ENCODE results near the gene PREX1. TPM values are rescaled to one million over a fixed set of nuclear protein-coding genes. Genes with fewer than 3 reads are reported as not detected.

Gene PREX1
- total and polyA plus RNA-seq, 9 donors, result 3.8 to 13.6 (median 6.7) TPM

DNA sequence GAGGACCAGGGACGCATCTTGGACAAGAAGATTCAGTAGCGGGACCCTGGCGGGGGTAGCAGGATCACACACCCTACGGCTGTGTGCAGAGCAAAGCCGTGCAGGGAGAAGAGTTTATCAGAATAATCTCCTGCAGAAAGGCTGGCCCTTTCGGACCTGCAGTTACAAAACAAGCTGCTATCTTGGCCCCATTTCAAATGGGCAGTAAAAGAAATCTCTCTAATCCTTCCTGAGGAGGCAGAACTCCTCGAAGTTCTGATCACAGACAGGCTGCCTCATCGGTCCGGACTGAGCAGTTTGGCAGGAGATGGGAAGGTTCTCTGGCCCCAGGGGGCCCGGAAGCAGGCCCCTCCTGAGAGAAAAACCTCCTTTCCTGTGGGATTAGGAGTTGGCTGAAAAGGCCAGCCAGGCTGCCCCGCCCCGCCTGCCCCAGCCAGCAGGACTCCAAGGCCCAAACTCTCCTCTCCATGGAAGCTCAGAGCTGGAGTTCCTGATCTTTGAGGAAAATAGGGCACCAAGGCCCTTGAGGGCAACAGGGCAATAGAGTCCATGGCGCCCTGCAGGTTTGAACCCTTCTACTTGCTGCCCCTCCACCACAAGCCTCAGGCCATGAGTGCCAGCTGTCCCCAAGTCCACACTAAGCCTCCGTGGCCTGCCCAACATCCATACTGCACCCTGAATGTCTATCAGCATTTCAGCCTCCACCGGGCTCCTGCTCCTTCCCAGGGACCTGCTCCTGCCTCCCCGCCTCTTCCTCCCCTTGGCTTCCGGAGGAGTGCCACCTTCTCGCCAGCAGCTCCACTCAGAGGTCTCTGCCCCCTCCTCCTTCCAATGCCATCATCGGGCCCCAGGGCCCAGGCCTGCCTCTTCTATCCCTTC lies 141.3 kb downstream of the PREX1 start:
- peaks cover 11% of the 10 kb centered on the region for H3K4me1 ChIP-seq (ENCODE audit: insufficient read depth)
- H3K27ac ChIP-seq, result no peak overlapping the region
- H3K27me3 ChIP-seq, result no peaks in the 10 kb centered on the region
- WGBS, 3 donors, result 61 to 65% (median 62%) methylated on average over 19 of the region's 19 CpGs
- H3K36me3 ChIP-seq, result no peaks in the 10 kb centered on the region
- intact Hi-C loops (cut with DNase I), result no loop called here
- no peak for TF ChIP-seq EP300 (IDR thresholded peaks at IDR 0.05)
- TF ChIP-seq, protein P1, sequence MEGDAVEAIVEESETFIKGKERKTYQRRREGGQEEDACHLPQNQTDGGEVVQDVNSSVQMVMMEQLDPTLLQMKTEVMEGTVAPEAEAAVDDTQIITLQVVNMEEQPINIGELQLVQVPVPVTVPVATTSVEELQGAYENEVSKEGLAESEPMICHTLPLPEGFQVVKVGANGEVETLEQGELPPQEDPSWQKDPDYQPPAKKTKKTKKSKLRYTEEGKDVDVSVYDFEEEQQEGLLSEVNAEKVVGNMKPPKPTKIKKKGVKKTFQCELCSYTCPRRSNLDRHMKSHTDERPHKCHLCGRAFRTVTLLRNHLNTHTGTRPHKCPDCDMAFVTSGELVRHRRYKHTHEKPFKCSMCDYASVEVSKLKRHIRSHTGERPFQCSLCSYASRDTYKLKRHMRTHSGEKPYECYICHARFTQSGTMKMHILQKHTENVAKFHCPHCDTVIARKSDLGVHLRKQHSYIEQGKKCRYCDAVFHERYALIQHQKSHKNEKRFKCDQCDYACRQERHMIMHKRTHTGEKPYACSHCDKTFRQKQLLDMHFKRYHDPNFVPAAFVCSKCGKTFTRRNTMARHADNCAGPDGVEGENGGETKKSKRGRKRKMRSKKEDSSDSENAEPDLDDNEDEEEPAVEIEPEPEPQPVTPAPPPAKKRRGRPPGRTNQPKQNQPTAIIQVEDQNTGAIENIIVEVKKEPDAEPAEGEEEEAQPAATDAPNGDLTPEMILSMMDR (IDR thresholded peaks at IDR 0.05), result no peak
- no peak for TF ChIP-seq POLR2A (IDR thresholded peaks at IDR 0.05)
- H3K9me3 ChIP-seq, result no peaks in the 10 kb centered on the region
- DNase-seq, result no peak
- no peak overlapping the region for H3K4me3 ChIP-seq

GRCh38 chr20:48685300-48685699 lies 142.5 kb downstream of the PREX1 start:
- no peak overlapping the region for H3K27ac ChIP-seq
- H3K36me3 ChIP-seq, result no peaks in the 10 kb centered on the region
- TF ChIP-seq POLR2A (IDR thresholded peaks at IDR 0.05), result no peak
- TF ChIP-seq, protein P1 (IDR thresholded peaks at IDR 0.05), result no peak
- TF ChIP-seq EP300 (IDR thresholded peaks at IDR 0.05), result no peak
- intact Hi-C loops (cut with DNase I), result no loop called here
- no peaks in the 10 kb centered on the region for H3K9me3 ChIP-seq
- H3K27me3 ChIP-seq, result no peaks in the 10 kb centered on the region
- WGBS, 3 donors, result 87 to 91% (median 88%) methylated on average over 8 of the region's 8 CpGs
- peaks cover 11% of the 10 kb centered on the region for H3K4me1 ChIP-seq (ENCODE audit: insufficient read depth)
- no peak overlapping the region for H3K4me3 ChIP-seq
- DNase-seq, result no peak

DNA sequence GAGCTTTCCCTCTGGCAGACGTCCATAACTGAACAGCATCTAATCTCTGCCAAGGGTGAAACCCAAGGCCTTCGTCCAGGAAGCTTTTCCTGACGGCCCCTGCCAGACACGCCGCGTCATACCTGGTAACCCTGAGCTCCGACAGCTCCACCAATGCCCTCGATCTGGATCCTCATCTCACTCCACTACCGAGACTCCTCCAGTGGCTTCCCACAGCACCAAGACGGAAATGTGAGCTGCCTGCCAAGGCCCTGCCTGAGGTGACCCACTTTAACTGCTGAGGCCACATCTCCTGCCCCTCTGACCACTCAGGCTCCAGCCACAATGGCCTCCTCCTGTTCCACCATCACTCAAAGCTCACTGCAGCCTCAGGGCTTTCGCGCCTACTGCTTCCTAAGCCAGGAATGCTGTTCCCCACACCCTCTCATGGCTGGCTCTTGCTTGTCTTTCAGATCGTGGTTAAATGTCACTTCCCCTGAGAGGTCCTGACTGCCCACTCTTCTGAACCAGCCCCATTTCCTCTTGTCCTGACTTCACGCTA lies 143.2 kb downstream of the PREX1 start:
- no peak overlapping the region for H3K27ac ChIP-seq
- TF ChIP-seq, protein P1 (IDR thresholded peaks at IDR 0.05), result no peak
- no peak for TF ChIP-seq POLR2A (IDR thresholded peaks at IDR 0.05)
- no peak for TF ChIP-seq EP300 (IDR thresholded peaks at IDR 0.05)
- no peak for DNase-seq
- peaks cover 11% of the 10 kb centered on the region for H3K4me1 ChIP-seq (ENCODE audit: insufficient read depth)
- H3K9me3 ChIP-seq, result no peaks in the 10 kb centered on the region
- H3K36me3 ChIP-seq, result no peaks in the 10 kb centered on the region
- no peaks in the 10 kb centered on the region for H3K27me3 ChIP-seq
- intact Hi-C loops (cut with DNase I), result no loop called here
- no peak overlapping the region for H3K4me3 ChIP-seq
- 90 to 93% (median 91%) methylated on average over 14 of the region's 14 CpGs for WGBS, 3 donors

- Histone ChIP-seq H3K27ac (no peak overlapping the region), H3K4me1 (ENCODE audit: insufficient read depth) (peaks cover 11% of the 10 kb centered on the region), H3K9me3 (no peaks in the 10 kb centered on the region), H3K36me3 (no peaks in the 10 kb centered on the region), H3K27me3 (no peaks in the 10 kb centered on the region), H3K4me3 (no peak overlapping the region)
- intact Hi-C loops (cut with DNase I), result no loop called here
- WGBS, 3 donors, result 66 to 78% (median 73%) methylated on average over 12 of the region's 12 CpGs
- TF ChIP-seq, protein P1 (IDR thresholded peaks at IDR 0.05), result no peak
- TF ChIP-seq EP300 (IDR thresholded peaks at IDR 0.05), result no peak
- TF ChIP-seq POLR2A (IDR thresholded peaks at IDR 0.05), result no peak
- DNase-seq, result no peak
These were observed 144.2 kb downstream of the PREX1 start for GRCh38 chr20:48683467-48684175.

All from ovary (tissue), 9 donors.